GM13977 (cell line): ENCODE measurements around the gene EHF.

Experiments
- DNase-seq: peaks from one replicate; pipeline ENCODE4 v3.0.0; 2012; ENCODE audit warnings: low spot score
- CTCF ChIP-seq: IDR thresholded peaks from 2 replicates; pipeline ENCODE4 v1.5.1; 2012; ENCODE audit warnings: mild to moderate bottlenecking, control low read depth; ENCODE audit not compliant: insufficient read depth; ENCODE audit errors: extremely low read depth, missing control alignments
- in situ Hi-C: fragments of 300-500 bp; cut with MboI; formaldehyde crosslinking; loops from one replicate; pipeline ENCODE4 v1.12.0; 2022; ENCODE audit warnings: low sequenced_read_pairs, low pct_unique_long_range_greater_than_20kb, mixed read lengths, inconsistent platforms; ENCODE audit not compliant: unreplicated experiment

Gene EHF

GRCh38 chr11:34667810-34668582, 47.1 kb downstream of the EHF start:
- in situ Hi-C loops: no loop called here
- no peak for DNase-seq
- TF ChIP-seq CTCF: no peak

- no peak for TF ChIP-seq CTCF
- in situ Hi-C loops: no loop called here
- no peak for DNase-seq
These were observed 47.7 kb downstream of the EHF start for GRCh38 chr11:34668583-34669053.

GRCh38 chr11:34669458-34669857, 48.6 kb downstream of the EHF start:
- in situ Hi-C loops: no loop called here
- no peak for DNase-seq
- TF ChIP-seq CTCF: no peak

- TF ChIP-seq CTCF: no peak
- no peak for DNase-seq
- in situ Hi-C loops: no loop called here
These were observed 50.2 kb downstream of the EHF start for GRCh38 chr11:34671117-34671516.

- TF ChIP-seq CTCF: no peak
- in situ Hi-C loops: no loop called here
These were observed 51.1 kb downstream of the EHF start for GRCh38 chr11:34671946-34672345.

GRCh38 chr11:34674038-34674437, 53.1 kb downstream of the EHF start:
- DNase-seq: no peak
- no peak for TF ChIP-seq CTCF
- in situ Hi-C loops: no loop called here

More at GRCh38 chr11:34671946-34672345, 51.1 kb downstream of the EHF start:
- DNase-seq: no peak
